Heart left ventricle (tissue), 13 donors: ENCODE measurements around the gene TPSB2.
"Not testable (repeated sequence)": the region's sequence is repeated elsewhere in the genome, so short reads cannot be mapped to it uniquely, and the experiment has no call there.

ENCODE experiments used
- POLR2A ChIP-seq, 2 donors: fragments of 450-650 bp; IDR thresholded peaks; one replicate each; pipeline ENCODE4 v1.6.1; 2017; ENCODE audit warnings: antibody characterized with exemption in 2 of 2, mild to moderate bottlenecking in 2 of 2, moderate library complexity in 2 of 2
- TF ChIP-seq, protein P1 (sequence below), 12 donors: fragments of 200-600 bp; sonication (generic) in 4 of 12; IDR thresholded peaks; one replicate each; pipeline versions ENCODE4 v1.5.0 to v1.8.0; 2018 to 2022; ENCODE audit warnings: antibody characterized with exemption in 12 of 12, mild to moderate bottlenecking in 5 of 12
- donor health status: ischemic (EF 13 %, LVEDD 7.1; RV severe dilation, severe dysfunction).
- donor health status: DM: no; HTN: yes; CAD: no.
- donor health status: DM: no; HTN: no; CAD: no.
- donor health status: ischemic (EF 25% LVEDD 6.9; RV normal size, moderate dysfunction).
- donor health status: ischemic (EF 25% LVEDD 5.7; RV mildly dilated, moderate dysfunction).
- donor health status: ischemic (EF 35%, LVEDD 5.7; RV mildly dilated, moderate dysfunction).
- donor health status: nonischemic (EF 11% LVEDD 7.7; RV severe dilation, severe dysfunction).
- donor health status: DM: yes; HTN: yes; CAD: no.
- donor health status: PGD.
- donor health status: ischemic (EF 29% LVEDD 5.4; RV normal size, mild dysfunction).
- donor health status: nonischemic (EF 23%, LVEDD 6.1; RV moderate dilation, normal function).

- TF ChIP-seq, protein P1, sequence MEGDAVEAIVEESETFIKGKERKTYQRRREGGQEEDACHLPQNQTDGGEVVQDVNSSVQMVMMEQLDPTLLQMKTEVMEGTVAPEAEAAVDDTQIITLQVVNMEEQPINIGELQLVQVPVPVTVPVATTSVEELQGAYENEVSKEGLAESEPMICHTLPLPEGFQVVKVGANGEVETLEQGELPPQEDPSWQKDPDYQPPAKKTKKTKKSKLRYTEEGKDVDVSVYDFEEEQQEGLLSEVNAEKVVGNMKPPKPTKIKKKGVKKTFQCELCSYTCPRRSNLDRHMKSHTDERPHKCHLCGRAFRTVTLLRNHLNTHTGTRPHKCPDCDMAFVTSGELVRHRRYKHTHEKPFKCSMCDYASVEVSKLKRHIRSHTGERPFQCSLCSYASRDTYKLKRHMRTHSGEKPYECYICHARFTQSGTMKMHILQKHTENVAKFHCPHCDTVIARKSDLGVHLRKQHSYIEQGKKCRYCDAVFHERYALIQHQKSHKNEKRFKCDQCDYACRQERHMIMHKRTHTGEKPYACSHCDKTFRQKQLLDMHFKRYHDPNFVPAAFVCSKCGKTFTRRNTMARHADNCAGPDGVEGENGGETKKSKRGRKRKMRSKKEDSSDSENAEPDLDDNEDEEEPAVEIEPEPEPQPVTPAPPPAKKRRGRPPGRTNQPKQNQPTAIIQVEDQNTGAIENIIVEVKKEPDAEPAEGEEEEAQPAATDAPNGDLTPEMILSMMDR (IDR thresholded peaks at IDR 0.05) = not testable (repeated sequence)
- TF ChIP-seq POLR2A (IDR thresholded peaks at IDR 0.05) = not testable (repeated sequence)
These were observed 6.7 kb upstream of the TPSB2 start for GRCh38 chr16:1236659-1237058.
